Hematopoietic multipotent progenitor cell treated with erythropoietin and hydrocortisone succinate and interleukin-3 and kit ligand, for 8 days (in vitro differentiated cells): ENCODE results near the gene FABP2.
"Not testable (repeated sequence)": the region's sequence is repeated elsewhere in the genome, so short reads cannot be mapped to it uniquely, and the experiment has no call there.

ENCODE experiments used
- DNase-seq: peaks from one replicate; pipeline ENCODE4 v3.0.0-alpha.2; 2015

The FABP2 gene

GRCh38 chr4:119321921-119322687, at the start of gene FABP2:
TSS of gene FABP2 (minus strand) at chr4:119322138. CDS start at chr4:119322102, 36 bp downstream.
- DNase-seq = no peak

GRCh38 chr4:119370951-119371683, 49.2 kb upstream of the FABP2 start:
- DNase-seq = not testable (repeated sequence)

DNA sequence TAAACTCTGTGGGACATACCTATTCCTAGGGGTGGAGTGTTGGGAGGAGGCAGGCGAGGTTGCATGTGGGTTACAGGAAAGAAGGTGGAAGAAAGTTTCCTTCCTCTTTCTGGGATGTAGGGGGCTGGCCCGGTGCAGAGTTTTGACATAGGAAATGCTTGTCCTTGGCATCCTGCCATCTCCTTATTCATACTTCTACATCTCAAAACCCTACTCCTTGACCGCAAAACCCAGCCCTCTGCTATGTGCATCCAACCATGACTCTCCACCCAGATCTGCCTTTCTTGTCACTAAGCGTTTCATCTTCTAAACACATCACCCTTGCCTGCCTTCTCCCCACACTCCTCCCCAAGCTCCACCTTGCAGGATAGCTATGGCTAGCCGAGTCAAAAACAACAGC, 48.5 kb upstream of the FABP2 start:
- peak; percentile 46 for DNase-seq

GRCh38 chr4:119366802-119367201, 44.9 kb upstream of the FABP2 start:
- not testable (repeated sequence) for DNase-seq

DNA sequence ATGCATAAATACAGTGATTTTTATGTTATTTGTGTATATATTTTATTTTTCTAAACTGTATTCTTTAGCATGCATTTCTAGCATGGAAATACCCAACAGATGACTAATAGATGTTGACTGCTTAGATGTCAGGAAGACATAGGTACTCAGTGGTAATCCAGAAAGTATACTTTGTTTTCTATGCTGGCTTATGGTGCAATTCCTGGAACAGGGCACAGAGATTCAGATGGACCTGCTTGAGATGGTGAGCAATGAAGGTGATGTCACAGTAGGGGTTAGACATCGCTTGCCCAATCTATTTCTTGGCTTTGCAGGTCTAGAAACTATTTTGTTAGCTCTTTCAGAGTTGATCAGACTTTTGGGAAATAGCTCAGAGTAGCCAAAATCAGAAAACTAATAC, 42.3 kb upstream of the FABP2 start:
- not testable (repeated sequence) for DNase-seq

GRCh38 chr4:119363372-119363771, 41.4 kb upstream of the FABP2 start:
- DNase-seq = not testable (repeated sequence)

DNA sequence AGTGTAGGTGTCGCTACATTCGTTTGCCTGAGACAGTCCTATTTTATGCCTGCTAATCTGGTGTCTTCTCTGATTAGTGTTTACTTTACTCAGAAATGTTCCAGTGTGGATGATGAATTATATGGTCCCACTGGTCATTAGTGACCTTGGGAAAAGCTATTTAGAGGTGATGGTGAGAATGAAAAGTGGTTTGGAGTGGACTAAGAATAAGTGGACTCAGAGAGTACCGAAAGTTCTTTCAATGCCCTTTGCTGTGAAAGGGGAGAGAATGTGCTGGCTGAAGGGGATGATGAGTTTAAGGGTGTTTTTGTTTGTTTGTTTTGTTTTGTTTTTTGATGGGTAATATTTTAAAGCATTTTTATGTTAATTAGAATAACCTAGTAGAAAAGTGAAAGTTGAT, 40.5 kb upstream of the FABP2 start:
- DNase-seq = not testable (repeated sequence)

DNA sequence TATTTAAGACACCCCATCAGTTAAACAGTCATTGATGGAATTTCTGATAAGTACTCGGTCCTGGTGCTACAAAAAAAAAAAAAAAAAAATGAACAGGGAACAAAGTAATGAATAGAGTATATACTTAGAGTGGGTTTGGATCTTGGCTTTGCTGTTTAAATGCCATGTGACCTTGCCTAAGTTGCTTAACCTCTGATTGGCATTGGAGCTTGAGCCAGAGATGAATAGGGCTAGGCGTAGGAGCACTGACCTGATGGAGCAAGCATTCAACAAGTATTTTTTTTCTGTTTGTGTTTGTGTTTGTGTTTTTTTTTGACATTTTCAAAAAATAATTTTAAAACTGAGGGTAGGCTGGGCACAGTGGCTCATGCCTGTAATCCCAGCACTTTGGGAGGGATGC, 37.9 kb upstream of the FABP2 start:
- not testable (repeated sequence) for DNase-seq

DNA sequence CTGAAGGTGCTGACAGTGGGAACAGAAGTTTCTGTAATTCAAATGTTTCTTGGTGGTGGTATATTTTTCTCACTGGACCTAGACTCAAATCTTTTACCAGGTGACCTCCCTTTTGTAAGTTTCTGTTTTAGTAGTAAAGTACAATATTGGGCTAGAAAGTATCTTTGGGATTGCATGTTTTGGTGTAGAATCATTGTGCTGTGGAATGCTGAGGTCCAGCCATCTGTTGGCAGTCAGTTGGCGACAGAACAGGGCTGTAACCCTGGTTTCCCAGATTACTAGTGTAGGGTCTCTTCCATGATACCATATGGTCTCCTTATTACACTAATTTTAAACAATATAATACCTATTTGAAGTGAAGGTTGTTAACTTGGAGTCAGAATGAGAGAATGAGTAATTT, 34.9 kb upstream of the FABP2 start:
- not testable (repeated sequence) for DNase-seq

GRCh38 chr4:119356041-119356440, 34.1 kb upstream of the FABP2 start:
- DNase-seq = not testable (repeated sequence)

DNA sequence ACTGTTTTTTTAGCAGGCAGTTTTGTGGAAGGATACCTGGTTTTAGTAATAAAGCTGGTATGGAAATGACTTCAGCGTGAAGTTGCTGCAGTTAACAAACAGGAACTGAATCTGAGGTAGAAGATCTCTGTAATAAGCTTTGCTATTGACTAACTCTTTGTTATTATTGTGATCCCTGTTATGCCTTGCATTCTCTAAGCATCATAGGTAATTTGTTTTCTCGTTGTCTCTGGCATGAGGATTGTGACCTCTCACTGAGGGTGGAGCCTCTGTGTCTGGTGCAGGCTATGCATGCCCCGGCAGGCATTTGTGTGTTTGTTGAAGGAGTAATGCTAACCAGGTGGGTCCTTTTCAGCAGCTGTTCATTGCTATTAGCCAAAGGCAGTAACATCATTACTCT, 31.4 kb upstream of the FABP2 start:
- not testable (repeated sequence) for DNase-seq

DNA sequence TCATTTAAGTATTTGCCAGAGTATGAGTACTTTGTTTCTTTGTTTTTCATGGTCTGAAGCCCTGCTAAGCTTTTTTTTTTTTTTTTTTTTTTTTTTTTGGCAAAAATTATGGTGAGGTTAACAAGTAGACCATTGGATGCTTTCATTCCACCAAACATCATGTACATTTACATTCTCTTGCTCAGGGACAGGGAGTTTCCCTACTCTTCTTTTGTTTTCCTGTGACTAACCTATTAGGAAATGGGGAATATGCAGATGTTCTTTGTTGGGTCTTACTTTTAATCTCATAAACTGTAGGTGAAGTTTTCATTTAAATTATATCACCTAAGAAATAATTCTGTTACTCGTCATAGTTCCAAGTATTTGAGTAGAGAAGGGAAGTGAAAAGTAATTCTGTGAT, 26.2 kb upstream of the FABP2 start:
- DNase-seq = not testable (repeated sequence)

- DNase-seq = not testable (repeated sequence)
Observed at GRCh38 chr4:119343293-119343692, 21.4 kb upstream of the FABP2 start.

DNA sequence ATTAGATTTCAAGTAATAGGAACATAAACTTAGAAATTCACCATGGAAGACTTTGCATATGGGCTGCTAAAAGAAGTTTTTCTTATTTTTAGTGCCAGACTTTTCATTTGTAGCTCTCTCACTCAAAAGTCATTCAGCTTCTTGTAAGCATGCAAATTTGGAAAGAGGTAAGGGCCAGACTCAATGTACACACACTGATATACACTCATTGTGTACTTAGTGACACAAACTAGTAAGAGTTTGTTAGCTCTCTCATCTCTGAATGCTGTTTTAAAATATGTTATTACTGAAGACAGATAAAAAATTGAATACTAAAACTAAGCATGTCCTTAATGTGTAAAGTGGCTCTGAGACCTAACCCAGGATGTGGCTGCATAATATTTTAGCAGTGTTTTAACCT, 18.0 kb upstream of the FABP2 start:
- DNase-seq = not testable (repeated sequence)

- no peak for DNase-seq
Observed at GRCh38 chr4:119337010-119337409, 15.1 kb upstream of the FABP2 start.

- not testable (repeated sequence) for DNase-seq
Observed at GRCh38 chr4:119336332-119336979, 14.5 kb upstream of the FABP2 start.

DNA sequence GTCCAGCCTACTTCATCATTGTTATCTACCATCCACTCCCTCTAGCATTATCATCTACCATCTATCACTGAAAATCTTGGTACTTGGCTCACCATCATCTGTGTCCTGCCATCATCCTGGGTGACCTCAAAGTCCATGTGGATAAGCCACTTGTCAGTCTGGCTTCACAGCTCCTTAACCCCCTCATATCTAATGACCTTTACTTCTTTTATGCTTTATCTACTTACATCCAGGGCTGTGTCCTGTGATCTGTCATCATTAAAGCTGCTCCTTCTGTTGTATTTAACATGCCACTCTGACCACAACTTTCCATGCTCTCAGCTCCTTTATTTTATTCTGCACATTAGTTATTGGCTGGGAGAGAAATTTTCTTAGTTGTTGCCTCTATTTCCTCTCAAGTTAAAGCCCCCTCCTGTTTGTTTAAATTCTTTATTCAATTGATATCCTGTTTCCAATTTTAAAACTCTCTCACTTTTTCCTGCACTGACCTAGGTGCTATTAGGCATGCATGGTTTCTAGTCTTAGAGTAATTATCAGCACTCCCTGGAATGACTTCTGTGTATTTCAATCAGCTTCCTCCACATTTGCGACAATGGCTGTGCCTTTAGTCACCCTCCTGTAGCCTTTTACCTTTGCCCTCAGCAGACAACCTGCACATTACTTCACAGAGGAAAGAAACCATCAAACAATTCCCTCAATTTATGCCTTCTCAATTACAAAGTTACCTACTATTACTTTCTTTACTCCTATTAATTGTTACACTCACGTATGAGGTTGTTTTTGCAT, 8.1 kb upstream of the FABP2 start:
- DNase-seq = no peak

- DNase-seq = no peak
Observed at GRCh38 chr4:119328695-119329094, 6.8 kb upstream of the FABP2 start.

- DNase-seq = no peak
Observed at GRCh38 chr4:119317990-119318389, 3.9 kb downstream of the FABP2 start.

GRCh38 chr4:119315036-119315435, 6.9 kb downstream of the FABP2 start:
- no peak for DNase-seq

GRCh38 chr4:119314356-119314755, 7.6 kb downstream of the FABP2 start:
- DNase-seq = peak; percentile 49

DNA sequence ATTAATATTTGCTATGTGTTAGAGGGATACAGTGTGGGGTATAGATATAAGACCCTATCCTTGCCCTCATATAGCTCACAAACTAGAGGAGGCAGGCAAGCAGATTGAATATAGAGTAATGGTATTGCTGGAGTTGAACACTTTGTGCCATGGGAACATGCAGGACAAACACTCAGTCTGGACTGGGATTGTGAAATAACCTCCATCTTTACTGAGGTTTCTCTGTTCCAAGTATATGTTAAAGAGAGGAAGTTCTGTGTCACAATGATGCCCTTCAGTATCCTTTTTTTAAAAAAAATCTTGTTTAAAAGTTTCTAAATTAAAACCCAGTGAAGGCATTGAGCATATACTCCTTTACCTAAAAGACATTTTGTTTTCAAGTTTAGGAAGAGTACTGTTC, 8.7 kb downstream of the FABP2 start:
- DNase-seq = no peak

DNA sequence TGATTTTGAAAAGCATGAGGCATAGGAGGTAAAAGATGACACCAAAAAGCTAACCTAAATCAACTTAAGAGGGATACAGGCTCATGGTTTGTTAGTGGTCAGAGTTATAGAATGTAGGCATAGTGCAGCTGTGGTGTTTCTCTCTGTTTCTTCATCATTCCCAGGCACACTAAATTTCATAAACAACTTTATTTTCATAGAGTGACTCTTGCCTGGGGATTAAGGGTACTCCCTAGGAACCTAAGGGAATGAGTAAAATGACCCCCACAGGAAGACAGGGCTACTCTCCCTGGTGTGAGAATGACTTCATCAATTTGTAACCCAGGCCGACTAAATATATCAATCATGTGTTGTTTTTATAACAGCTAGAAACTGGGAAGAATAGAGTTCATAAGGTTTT, 11.1 kb downstream of the FABP2 start:
- DNase-seq = no peak
